ENCODE data around the gene EMILIN3.

- TF ChIP-seq CTCF (IDR thresholded peaks at IDR 0.05 in 2 of 3, conservative IDR thresholded peaks at IDR 0.05 in 1 of 3; ENCODE audit: borderline replicate concordance in 1 of 3, insufficient read depth in 1 of 3, low read depth in 2 of 3, low read length in 2 of 3) (no peak), EZH2 (IDR thresholded peaks at IDR 0.05) (no peak), ZFX (IDR thresholded peaks at IDR 0.05) (no peak), SP1 (IDR thresholded peaks at IDR 0.05; ENCODE audit: low read depth) (no peak), EGR1 (IDR thresholded peaks at IDR 0.05; ENCODE audit: low read depth) (no peak), POLR2A (IDR thresholded peaks at IDR 0.05; ENCODE audit: borderline replicate concordance, extremely low read depth, insufficient read depth, insufficient read length) (no peak), ELF1 (IDR thresholded peaks at IDR 0.05; ENCODE audit: borderline replicate concordance, low read depth) (no peak), EZH2phosphoT487 (IDR thresholded peaks at IDR 0.05; ENCODE audit: borderline replicate concordance) (no peak), MAX (IDR thresholded peaks at IDR 0.05) (no peak)
- TF ChIP-seq, protein P1, sequence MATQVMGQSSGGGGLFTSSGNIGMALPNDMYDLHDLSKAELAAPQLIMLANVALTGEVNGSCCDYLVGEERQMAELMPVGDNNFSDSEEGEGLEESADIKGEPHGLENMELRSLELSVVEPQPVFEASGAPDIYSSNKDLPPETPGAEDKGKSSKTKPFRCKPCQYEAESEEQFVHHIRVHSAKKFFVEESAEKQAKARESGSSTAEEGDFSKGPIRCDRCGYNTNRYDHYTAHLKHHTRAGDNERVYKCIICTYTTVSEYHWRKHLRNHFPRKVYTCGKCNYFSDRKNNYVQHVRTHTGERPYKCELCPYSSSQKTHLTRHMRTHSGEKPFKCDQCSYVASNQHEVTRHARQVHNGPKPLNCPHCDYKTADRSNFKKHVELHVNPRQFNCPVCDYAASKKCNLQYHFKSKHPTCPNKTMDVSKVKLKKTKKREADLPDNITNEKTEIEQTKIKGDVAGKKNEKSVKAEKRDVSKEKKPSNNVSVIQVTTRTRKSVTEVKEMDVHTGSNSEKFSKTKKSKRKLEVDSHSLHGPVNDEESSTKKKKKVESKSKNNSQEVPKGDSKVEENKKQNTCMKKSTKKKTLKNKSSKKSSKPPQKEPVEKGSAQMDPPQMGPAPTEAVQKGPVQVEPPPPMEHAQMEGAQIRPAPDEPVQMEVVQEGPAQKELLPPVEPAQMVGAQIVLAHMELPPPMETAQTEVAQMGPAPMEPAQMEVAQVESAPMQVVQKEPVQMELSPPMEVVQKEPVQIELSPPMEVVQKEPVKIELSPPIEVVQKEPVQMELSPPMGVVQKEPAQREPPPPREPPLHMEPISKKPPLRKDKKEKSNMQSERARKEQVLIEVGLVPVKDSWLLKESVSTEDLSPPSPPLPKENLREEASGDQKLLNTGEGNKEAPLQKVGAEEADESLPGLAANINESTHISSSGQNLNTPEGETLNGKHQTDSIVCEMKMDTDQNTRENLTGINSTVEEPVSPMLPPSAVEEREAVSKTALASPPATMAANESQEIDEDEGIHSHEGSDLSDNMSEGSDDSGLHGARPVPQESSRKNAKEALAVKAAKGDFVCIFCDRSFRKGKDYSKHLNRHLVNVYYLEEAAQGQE (IDR thresholded peaks at IDR 0.05; ENCODE audit: low read depth): no peak
Observed at GRCh38 chr20:41364967-41365765, 1.5 kb downstream of the EMILIN3 start.
